ENCODE results near the gene SELENOT. TPM values are rescaled to one million over a fixed set of nuclear protein-coding genes. Genes with fewer than 3 reads are reported as not detected.
"Not testable (repeated sequence)": the region's sequence is repeated elsewhere in the genome, so short reads cannot be mapped to it uniquely, and the experiment has no call there.

The SELENOT gene
- 10 to 100 TPM; 71.6 to 87.3 (median 85.3) TPM for polyA plus RNA-seq (ENCODE audit: insufficient read depth in 1 of 5, insufficient read length in 5 of 5, low replicate concordance in 1 of 5)
- long read RNA-seq, donor 1, transcript SELENOT-202 (6 exons, 3,469 nt) = major isoform, 57 of 96 reads
- long read RNA-seq, donor 1, transcript SELENOT-201 (2 exons, 585 nt) = minor isoform, 5 of 96 reads
- long read RNA-seq, donor 1, partial matches to known transcripts = 32 of 96 reads
- long read RNA-seq, donor 1, other reads (novel, unspliced or antisense) = 0 of 96 reads
- long read RNA-seq, donor 2, transcript SELENOT-202 (6 exons, 3,469 nt) = major isoform, 26 of 30 reads
- long read RNA-seq, donor 2, partial matches to known transcripts = 0 of 30 reads
- long read RNA-seq, donor 2, other reads (novel, unspliced or antisense) = 0 of 30 reads
- long read RNA-seq, donor 3, transcript SELENOT-202 (6 exons, 3,469 nt) = major isoform, 36 of 77 reads
- long read RNA-seq, donor 3, partial matches to known transcripts = 37 of 77 reads
- long read RNA-seq, donor 3, other reads (novel, unspliced or antisense) = 0 of 77 reads
- long read RNA-seq, donor 4, transcript SELENOT-202 (6 exons, 3,469 nt) = major isoform, 17 of 25 reads
- long read RNA-seq, donor 4, partial matches to known transcripts = 6 of 25 reads
- long read RNA-seq, donor 4, other reads (novel, unspliced or antisense) = 0 of 25 reads
- long read RNA-seq, donor 5, transcript SELENOT-202 (6 exons, 3,469 nt) = major isoform, 41 of 58 reads
- long read RNA-seq, donor 5, partial matches to known transcripts = 16 of 58 reads
- long read RNA-seq, donor 5, other reads (novel, unspliced or antisense) = 0 of 58 reads
- long read RNA-seq, donor 6, transcript SELENOT-202 (6 exons, 3,469 nt) = major isoform, 52 of 61 reads
- long read RNA-seq, donor 6, partial matches to known transcripts = 5 of 61 reads
- long read RNA-seq, donor 6, other reads (novel, unspliced or antisense) = 0 of 61 reads
- long read RNA-seq, donor 7, transcript SELENOT-202 (6 exons, 3,469 nt) = major isoform, 29 of 31 reads
- long read RNA-seq, donor 7, partial matches to known transcripts = 0 of 31 reads
- long read RNA-seq, donor 7, other reads (novel, unspliced or antisense) = 0 of 31 reads
- long read RNA-seq, donor 8, transcript SELENOT-202 (6 exons, 3,469 nt) = major isoform, 14 of 17 reads
- long read RNA-seq, donor 8, partial matches to known transcripts = 0 of 17 reads
- long read RNA-seq, donor 8, other reads (novel, unspliced or antisense) = 0 of 17 reads

- peak; percentile 98 for DNase-seq
Measured at GRCh38 chr3:150603153-150603979, at the start of gene SELENOT. Gene SELENOT, plus strand, starts transcription at chr3:150603321. Its CDS starts 42 bp downstream, at chr3:150603363.

DNA sequence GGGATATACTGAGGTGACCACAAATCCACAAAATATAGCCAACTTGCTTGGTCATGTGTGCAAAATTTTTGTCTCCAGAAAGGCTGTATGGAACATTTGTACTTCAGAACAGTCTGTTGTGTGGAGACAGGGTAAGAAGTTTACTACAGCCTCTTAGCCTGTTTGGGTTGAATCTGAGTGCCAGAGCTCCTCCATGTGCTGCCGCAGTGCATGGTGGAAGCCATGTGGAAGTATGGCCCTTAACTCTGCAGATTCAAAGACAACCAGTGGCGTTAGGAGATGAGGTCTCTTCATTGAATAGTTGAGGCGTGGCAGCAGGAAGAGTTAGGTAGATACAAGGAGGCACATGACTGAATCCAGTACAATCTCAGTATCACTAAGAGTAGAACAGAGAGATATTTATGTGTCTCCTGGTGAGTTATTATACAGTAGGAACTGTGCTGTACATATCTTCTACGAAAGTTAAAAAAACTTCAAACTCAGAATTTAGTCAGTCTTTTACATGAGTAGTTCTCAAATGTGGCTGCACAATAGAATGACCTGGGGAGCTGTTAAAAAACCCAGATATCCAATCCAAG, 47.2 kb upstream of the SELENOT start:
- no peak for DNase-seq

GRCh38 chr3:150556792-150557191, 46.3 kb upstream of the SELENOT start:
- no peak for DNase-seq

DNA sequence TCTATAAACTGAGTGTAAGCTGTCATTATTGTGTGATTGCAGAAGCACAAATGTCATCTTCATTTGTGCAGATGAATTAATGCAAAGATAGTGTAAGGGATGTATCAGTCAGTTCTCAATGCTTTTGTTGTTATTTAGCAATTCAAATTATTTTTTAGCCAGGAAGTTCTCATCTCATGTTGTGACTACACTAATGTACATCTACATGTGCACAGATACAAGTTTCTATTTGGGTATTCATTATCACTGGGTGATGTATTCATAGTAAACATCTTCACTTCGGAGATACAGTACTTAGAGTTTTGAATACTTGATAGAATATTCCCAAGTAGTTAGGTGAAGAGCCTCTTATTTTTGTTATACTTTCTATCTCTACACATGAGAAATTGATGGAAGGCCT, 45.4 kb upstream of the SELENOT start:
- DNase-seq = no peak

DNA sequence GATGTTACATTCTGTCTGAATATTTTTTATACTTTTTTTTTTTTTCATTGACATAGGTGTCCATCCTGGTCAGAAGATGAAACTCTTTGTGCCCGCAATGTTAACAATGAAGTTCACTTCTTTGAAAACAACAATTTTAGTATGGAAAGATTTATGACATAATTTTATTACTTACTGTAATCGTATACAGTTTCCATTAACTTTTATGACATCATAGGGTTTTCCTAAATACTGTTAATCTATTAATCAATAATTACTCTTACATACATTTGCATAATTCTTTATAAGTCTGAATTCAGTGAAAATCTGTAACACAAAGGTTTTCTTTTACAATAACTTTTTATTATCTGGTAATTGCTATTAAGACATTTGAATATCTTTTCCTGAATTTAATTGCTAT, 38.9 kb upstream of the SELENOT start:
- DNase-seq = no peak

- no peak for DNase-seq
Measured at GRCh38 chr3:150567328-150567727, 35.8 kb upstream of the SELENOT start.

DNA sequence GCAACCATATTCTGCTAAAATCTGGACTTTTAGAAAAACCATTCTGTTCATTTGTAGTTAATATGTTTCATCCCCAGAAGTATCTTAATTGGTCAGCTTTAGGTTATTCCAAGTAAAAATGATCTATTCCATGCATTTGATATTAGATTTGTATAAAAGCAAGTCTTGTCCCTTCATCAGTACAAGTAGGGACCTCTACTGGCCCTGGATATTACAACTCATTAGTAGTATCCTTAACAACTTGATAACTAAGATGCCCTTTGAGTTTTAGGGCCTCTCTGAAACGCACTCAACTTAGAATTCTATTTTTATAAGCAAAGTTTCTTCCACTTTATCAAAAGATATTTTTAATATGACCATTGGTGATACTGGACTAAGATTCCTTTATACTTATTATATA, 25.3 kb upstream of the SELENOT start:
- no peak for DNase-seq

DNA sequence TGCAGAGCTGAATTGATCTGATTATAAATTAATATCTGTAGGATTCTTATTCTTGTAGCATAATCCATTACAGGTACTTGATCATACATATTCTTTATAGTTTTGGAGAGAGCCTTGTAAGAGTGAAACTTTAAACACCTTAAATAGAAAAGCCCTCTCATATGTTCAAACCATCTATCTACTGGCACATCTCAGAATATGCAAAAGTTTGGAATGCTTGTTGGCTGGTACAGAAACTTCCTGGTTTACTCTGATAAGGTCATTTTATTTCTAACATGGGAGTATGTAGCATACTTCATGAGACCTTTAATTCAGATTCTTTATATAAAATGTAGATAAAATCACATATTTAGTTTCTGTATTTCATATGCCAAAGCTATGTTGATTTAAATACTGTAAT, 21.9 kb upstream of the SELENOT start:
- DNase-seq = no peak

GRCh38 chr3:150582620-150583019, 20.5 kb upstream of the SELENOT start:
- no peak for DNase-seq

DNA sequence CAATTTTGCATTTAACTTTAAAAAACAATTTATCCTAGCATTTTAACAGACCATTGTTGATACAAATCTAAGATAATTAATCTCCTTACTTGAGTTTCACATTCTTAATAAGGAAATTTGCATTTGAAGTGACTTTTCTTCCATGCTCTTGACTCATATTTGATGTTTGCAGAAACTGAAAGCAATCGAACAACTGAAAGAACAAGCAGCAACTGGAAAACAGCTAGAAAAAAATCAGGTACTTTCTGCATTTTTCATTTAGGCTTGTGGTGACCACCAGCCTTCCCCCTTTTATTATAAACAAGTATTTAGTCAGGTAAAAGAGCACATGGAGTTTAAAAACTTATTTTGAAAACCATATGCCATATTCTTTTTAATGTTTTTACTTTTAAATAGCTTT, 20.1 kb upstream of the SELENOT start:
- DNase-seq = no peak

DNA sequence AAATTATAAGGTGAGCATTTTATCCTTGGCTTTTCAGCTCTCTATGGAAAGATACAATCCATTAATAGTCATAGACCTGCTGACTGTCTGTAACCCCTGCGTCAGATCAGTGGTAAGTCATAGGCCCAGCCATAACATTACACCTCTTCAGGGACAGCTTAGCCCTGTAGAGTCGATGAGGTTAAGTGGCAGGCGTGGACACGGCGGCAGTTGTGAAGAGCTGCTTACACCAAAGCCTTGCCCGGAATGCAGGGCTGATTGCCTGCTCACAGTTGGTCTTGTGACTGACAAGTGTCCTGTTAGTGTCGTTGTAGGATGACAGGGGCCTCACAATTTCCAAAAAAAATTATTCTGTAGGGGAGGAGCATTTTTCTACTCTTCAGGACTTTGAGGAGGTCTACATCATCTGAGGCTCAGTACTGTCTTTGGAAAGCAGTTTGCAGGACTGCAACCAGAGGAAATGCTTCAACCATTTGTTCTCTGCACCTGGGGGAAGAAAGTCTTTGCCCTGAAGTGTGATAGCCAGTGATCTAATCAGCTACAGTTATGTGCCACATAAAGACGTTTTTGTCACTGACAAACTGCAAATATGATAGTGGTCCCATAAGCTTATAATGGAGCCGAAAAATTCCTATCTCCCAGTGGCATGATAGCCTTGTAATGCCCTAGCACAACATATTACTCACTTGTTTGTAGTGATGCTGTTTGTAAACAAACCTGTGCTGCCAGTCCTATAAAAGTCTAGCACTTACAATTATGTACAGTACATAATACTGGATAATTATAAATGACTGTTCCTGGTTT, 14.9 kb upstream of the SELENOT start:
- DNase-seq = no peak

- no peak for DNase-seq
Measured at GRCh38 chr3:150589759-150590158, 13.4 kb upstream of the SELENOT start.

DNA sequence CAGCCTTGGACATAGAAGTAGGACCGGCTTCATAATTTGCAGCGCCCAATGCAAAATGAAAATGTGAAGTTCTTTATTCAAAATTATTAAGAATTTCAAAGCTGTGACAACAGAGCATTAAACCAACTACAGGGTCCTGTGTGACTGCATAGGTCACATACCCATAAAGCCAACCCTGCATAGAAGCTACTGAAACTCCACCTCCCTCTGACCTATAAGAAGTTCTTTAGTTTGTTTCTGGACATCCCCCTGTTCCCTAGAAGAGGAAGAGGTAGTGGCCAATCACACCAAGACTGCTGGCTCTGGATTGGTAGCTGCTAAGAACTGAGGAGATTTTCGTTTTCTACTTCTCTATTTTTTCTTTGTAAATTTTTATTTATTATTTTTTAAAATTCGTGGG, 9.0 kb upstream of the SELENOT start:
- no peak for DNase-seq

DNA sequence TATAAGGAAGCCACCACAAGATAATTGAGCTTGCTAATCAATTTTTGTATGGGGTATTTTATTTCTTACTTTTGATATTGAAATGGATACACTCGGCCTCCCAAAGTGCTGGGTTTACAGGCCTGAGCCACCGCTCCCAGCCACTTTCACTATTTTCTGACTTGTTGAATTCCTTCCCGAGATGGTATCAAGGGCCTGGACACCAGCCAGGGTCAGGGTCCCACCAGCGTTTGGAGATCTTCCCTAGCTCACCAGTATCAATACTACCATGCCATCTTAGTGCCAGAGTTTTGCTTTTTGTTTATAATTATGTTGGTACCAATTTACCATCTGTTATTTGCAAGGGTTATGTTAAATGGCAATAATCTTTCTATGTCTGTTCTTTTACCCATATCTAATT, 5.5 kb upstream of the SELENOT start:
- DNase-seq = no peak

- DNase-seq = no peak
Measured at GRCh38 chr3:150599611-150600297, 3.4 kb upstream of the SELENOT start.

- not testable (repeated sequence) for DNase-seq
Measured at GRCh38 chr3:150600647-150601530, 2.2 kb upstream of the SELENOT start.

GRCh38 chr3:150602426-150603152, 532 bp upstream of the SELENOT start:
- peak in 1 of 2 donors; percentile 6 for DNase-seq

- no peak for DNase-seq
Measured at GRCh38 chr3:150603980-150604319, 829 bp downstream of the SELENOT start.
